ENCODE measurements around the gene ADGRV1. TPM values are rescaled to one million over a fixed set of nuclear protein-coding genes. Genes with fewer than 3 reads are reported as not detected.

ADGRV1 gene
- total RNA-seq, 1 donor from 2014 or later: 0.99 TPM

DNA sequence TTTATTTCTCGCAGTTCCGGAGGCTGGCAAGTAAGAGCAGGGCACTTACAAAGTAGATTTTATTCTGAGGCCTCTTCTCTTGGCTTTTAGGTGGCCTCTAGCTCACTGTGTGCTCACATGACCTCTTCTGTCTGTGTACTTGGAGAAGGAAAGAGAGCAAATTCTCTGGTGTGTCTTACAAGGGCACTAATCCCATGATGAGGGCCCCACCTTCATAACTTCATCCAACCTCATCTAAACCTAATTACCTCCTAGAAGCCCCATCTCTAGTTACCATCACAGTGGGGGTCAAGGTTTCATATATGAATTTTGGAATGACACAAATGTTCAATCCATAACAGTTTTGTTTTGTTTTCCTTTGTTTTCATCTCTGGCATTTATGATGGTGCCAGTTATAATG, 376.1 kb downstream of the ADGRV1 start:
- H3K27me3 Mint-ChIP-seq (ENCODE audit: unreplicated experiment): peaks cover 7% of the 10 kb centered on the region
- H3K4me3 Mint-ChIP-seq (ENCODE audit: unreplicated experiment): no peak overlapping the region
- H3K27ac Mint-ChIP-seq (ENCODE audit: unreplicated experiment): no peak overlapping the region
- TF ChIP-seq, protein P1, sequence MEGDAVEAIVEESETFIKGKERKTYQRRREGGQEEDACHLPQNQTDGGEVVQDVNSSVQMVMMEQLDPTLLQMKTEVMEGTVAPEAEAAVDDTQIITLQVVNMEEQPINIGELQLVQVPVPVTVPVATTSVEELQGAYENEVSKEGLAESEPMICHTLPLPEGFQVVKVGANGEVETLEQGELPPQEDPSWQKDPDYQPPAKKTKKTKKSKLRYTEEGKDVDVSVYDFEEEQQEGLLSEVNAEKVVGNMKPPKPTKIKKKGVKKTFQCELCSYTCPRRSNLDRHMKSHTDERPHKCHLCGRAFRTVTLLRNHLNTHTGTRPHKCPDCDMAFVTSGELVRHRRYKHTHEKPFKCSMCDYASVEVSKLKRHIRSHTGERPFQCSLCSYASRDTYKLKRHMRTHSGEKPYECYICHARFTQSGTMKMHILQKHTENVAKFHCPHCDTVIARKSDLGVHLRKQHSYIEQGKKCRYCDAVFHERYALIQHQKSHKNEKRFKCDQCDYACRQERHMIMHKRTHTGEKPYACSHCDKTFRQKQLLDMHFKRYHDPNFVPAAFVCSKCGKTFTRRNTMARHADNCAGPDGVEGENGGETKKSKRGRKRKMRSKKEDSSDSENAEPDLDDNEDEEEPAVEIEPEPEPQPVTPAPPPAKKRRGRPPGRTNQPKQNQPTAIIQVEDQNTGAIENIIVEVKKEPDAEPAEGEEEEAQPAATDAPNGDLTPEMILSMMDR (IDR thresholded peaks at IDR 0.05): no peak
- no peak for DNase-seq (ENCODE audit: extremely low spot score, unreplicated experiment)
- no peaks in the 10 kb centered on the region for H3K9me3 Mint-ChIP-seq (ENCODE audit: unreplicated experiment)
- H3K36me3 Mint-ChIP-seq (ENCODE audit: unreplicated experiment): no peaks in the 10 kb centered on the region
- peaks cover 3% of the 10 kb centered on the region for H3K4me1 Mint-ChIP-seq (ENCODE audit: unreplicated experiment)

DNA sequence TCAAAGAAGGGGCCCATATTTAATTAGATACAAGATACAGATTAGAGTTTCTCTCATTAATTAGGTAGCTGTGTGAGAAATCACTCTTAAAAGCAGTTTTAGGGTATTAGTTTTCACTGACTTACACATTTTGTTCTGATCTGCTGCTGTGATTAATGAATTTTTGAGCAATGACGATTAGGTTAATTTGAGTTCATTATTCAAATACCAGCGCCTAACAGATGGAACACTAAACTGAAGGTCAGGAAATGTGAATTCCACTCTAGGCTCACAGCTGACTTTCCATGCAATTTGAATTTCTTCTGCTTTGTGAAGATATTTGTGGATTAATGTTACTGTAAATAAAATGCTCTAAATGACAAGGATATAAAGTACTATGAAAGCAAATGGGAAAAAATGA, 380.6 kb downstream of the ADGRV1 start:
- TF ChIP-seq, protein P1 (IDR thresholded peaks at IDR 0.05): no peak
- H3K4me3 Mint-ChIP-seq (ENCODE audit: unreplicated experiment): no peak overlapping the region
- H3K36me3 Mint-ChIP-seq (ENCODE audit: unreplicated experiment): no peaks in the 10 kb centered on the region
- no peaks in the 10 kb centered on the region for H3K27me3 Mint-ChIP-seq (ENCODE audit: unreplicated experiment)
- H3K9me3 Mint-ChIP-seq (ENCODE audit: unreplicated experiment): no peaks in the 10 kb centered on the region
- DNase-seq (ENCODE audit: extremely low spot score, unreplicated experiment): no peak
- no peak overlapping the region for H3K27ac Mint-ChIP-seq (ENCODE audit: unreplicated experiment)
- H3K4me1 Mint-ChIP-seq (ENCODE audit: unreplicated experiment): peaks cover 4% of the 10 kb centered on the region

DNA sequence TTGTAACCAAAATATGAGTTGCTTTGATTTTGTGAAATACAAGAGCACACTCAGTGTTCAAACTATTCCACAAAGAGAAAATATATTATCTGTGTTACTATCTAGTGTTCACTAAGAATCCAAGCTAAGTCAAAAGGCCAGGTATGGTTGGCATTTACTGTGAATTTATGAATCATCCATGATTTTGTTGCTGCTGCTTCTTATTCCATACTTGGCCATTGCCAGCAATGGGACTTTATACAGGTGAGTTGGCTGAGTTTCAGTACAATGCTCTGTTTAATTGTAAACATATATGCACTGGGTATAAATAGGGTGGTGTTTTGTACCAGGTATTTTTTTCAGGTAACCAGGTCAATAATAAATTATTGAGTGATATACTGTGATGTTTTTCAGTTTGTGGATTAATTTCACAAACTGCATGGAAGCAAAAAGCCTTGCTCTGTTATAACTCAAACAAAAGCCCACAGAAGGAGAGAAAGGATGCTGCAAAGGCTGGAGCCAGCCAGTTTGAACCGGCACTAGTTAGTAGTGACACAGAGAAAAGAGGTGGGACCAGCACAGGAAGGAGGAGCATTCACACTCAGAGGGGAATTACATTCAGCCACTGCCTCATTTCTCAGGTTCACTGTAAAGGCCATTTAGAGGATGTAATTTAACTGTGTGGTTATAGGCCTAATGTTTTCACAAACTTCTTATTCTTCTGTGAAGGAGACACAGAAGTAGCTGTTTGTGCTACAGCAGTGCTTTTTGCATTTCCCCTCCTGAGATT, 381.8 kb downstream of the ADGRV1 start:
- TF ChIP-seq, protein P1 (IDR thresholded peaks at IDR 0.05): no peak
- H3K27me3 Mint-ChIP-seq (ENCODE audit: unreplicated experiment): no peaks in the 10 kb centered on the region
- no peak overlapping the region for H3K27ac Mint-ChIP-seq (ENCODE audit: unreplicated experiment)
- DNase-seq (ENCODE audit: extremely low spot score, unreplicated experiment): no peak
- H3K36me3 Mint-ChIP-seq (ENCODE audit: unreplicated experiment): no peaks in the 10 kb centered on the region
- H3K9me3 Mint-ChIP-seq (ENCODE audit: unreplicated experiment): no peaks in the 10 kb centered on the region
- H3K4me3 Mint-ChIP-seq (ENCODE audit: unreplicated experiment): no peak overlapping the region
- H3K4me1 Mint-ChIP-seq (ENCODE audit: unreplicated experiment): peaks cover 4% of the 10 kb centered on the region

DNA sequence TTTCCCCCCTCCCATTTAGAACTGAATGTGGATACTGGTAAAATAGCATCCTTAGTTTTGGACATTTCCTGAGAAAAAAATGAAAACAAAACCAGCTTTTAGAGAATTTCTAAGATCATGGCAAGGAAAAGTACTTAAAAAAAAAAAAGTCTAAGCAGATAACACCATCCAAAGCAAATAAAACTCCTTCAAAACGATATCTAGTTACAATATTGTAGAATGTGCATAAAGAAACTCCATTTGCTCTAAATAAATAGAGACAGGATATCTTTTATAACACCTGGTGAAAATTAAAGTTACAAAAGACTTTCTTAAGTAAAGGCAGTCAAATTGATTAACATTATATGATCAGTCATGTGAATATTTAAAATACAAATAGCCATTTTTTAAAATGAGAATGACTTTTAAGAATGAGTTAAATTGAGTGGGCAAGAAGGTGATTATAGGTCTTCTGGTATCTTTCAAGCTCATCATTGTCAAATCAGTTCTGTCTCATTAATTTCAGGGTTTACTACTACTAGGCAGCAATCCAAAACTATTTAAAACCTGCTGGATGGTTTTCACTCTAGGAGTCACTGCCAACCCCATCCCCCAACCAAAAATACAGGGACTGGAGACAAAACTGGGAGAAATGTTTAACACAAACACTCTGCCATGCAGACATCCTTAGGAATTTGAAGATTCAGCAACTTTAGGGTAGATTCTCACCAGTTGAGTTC, 382.6 kb downstream of the ADGRV1 start:
- Mint-ChIP-seq H3K27me3 (ENCODE audit: unreplicated experiment) (no peaks in the 10 kb centered on the region), H3K27ac (ENCODE audit: unreplicated experiment) (no peak overlapping the region), H3K9me3 (ENCODE audit: unreplicated experiment) (no peaks in the 10 kb centered on the region), H3K4me1 (ENCODE audit: unreplicated experiment) (peaks cover 4% of the 10 kb centered on the region), H3K4me3 (ENCODE audit: unreplicated experiment) (no peak overlapping the region), H3K36me3 (ENCODE audit: unreplicated experiment) (no peaks in the 10 kb centered on the region)
- no peak for DNase-seq (ENCODE audit: extremely low spot score, unreplicated experiment)
- TF ChIP-seq, protein P1 (IDR thresholded peaks at IDR 0.05): no peak

DNA sequence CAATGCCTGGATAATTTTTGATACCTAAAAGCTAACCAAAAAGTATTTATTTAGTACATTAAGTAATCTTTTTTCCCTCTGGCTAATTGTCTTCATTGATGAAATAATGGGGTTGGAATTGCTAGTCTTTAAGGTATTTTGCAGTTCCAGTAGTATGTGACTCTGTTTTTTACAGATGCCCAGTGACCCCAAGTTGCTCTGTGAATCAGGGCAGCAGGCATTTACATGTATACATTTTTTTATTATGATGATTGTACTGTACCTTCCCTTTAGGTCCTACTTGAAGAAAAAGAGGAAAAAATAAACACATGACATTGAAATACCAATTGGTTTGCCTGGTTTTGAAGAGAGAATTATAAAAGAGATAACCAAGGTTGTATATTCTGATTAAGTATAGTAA, 385.5 kb downstream of the ADGRV1 start:
- no peak for DNase-seq (ENCODE audit: extremely low spot score, unreplicated experiment)
- H3K36me3 Mint-ChIP-seq (ENCODE audit: unreplicated experiment): no peaks in the 10 kb centered on the region

More for the DNA sequence above, 385.5 kb downstream of the ADGRV1 start:
- Mint-ChIP-seq H3K4me1 (ENCODE audit: unreplicated experiment) (peaks cover 4% of the 10 kb centered on the region), H3K27ac (ENCODE audit: unreplicated experiment) (no peak overlapping the region), H3K4me3 (ENCODE audit: unreplicated experiment) (no peak overlapping the region), H3K9me3 (ENCODE audit: unreplicated experiment) (no peaks in the 10 kb centered on the region), H3K27me3 (ENCODE audit: unreplicated experiment) (peaks cover 1% of the 10 kb centered on the region)
- TF ChIP-seq, protein P1 (IDR thresholded peaks at IDR 0.05): no peak
